Upper lobe of left lung (tissue), 6 donors: ENCODE measurements around the gene APOB. TPM values are rescaled to one million over a fixed set of nuclear protein-coding genes. Genes with fewer than 3 reads are reported as not detected.

Experiments used
- ATAC-seq, 2 donors: fragments of 200-7000 bp; cut with Tn5 transposase; one replicate each; pipeline ENCODE4 v1.9.1; 2022; ENCODE audit warnings: mild to moderate bottlenecking in 2 of 2, moderate library complexity in 2 of 2; ENCODE audit not compliant: low FRiP score in 2 of 2
- DNase-seq, 2 donors: peaks; one replicate each; pipeline ENCODE4 v3.0.0-alpha.2; 2019 to 2020
- H3K27ac ChIP-seq, 4 donors: fragments of 200-600 bp; sonication (generic); one replicate each; pipeline ENCODE4 v1.5.1; 2016 to 2019
- H3K27me3 ChIP-seq, 4 donors: fragments of 200-600 bp; sonication (generic); one replicate each; pipeline ENCODE4 v1.5.1; 2017 to 2019
- H3K36me3 ChIP-seq, 4 donors: fragments of 200-600 bp; sonication (generic); one replicate each; pipeline ENCODE4 v1.5.1; 2016 to 2019
- H3K4me1 ChIP-seq, 4 donors: fragments of 200-600 bp; sonication (generic); one replicate each; pipeline ENCODE4 v1.5.1; 2018 to 2019
- H3K4me3 ChIP-seq, 4 donors: fragments of 200-600 bp; sonication (generic); one replicate each; pipeline ENCODE4 v1.5.1; 2017 to 2019; ENCODE audit warnings: mild to moderate bottlenecking in 2 of 4, moderate library complexity in 1 of 4
- H3K9me3 ChIP-seq, 4 donors: fragments of 200-600 bp; sonication (generic); one replicate each; pipeline ENCODE4 v1.5.1; 2018 to 2019
- CTCF ChIP-seq, 6 experiments: fragments of 450-650 bp in 4 of 6; fragments of 200-600 bp in 2 of 6; sonication (generic) in 2 of 6; IDR thresholded peaks; one replicate each; pipeline ENCODE4 v1.5.1; 2016 to 2019; ENCODE audit warnings: antibody characterized with exemption in 6 of 6
- EP300 ChIP-seq, 4 donors: sonication (generic); formaldehyde crosslinking; IDR thresholded peaks; one replicate each; pipeline ENCODE4 v1.5.1; 2017; ENCODE audit warnings: antibody characterized with exemption in 4 of 4, control low read depth in 2 of 4
- POLR2A ChIP-seq, 4 donors: fragments of 450-650 bp; IDR thresholded peaks; one replicate each; pipeline ENCODE4 v1.5.1; 2016 to 2017; ENCODE audit warnings: antibody characterized with exemption in 4 of 4, mild to moderate bottlenecking in 2 of 4
- POLR2AphosphoS5 ChIP-seq, 2 donors: sonication (generic); formaldehyde crosslinking; IDR thresholded peaks; one replicate each; pipeline ENCODE4 v1.5.1; 2017; ENCODE audit warnings: antibody characterized with exemption in 2 of 2
- WGBS, 2 donors: methylation state at CpG; one replicate each; pipeline ENCODE4 v1.1.5; 2017 to 2018; 5-methylcytosine and 5-hydroxymethylcytosine counted together
- total RNA-seq, 6 donors: library from RNA; depleted of rRNA in 4 of 6; stranded (reverse); fragments of >200 nt in 4 of 6; gene quantifications; one replicate each; pipeline versions ENCODE4 v1.1.0 to v1.2.1, GENCODE V29; 2016 to 2021
- donor health status: DM: no; HTN: no; CAD: no; lungs with moderate emphysema.
- donor health status: DM: no; HTN: yes; CAD: no; lungs with severe emphysema.

The APOB gene
- total RNA-seq, 6 donors from 2014 or later, result under 0.01 to 2.1 (median 0.60) TPM

- DNase-seq, result no peak
- no peaks in the 10 kb centered on the region for H3K36me3 ChIP-seq
- ATAC-seq, result no peak
- peaks cover 0 to 16% (median 11%) of the 10 kb centered on the region in 4 donors for H3K4me1 ChIP-seq
- no peaks in the 10 kb centered on the region for H3K27me3 ChIP-seq
- WGBS, 2 donors, result 76 to 85% methylated on average over 3 of the region's 3 CpGs
- no peaks in the 10 kb centered on the region for H3K9me3 ChIP-seq
- no peak for TF ChIP-seq CTCF (IDR thresholded peaks at IDR 0.05)
- TF ChIP-seq EP300 (IDR thresholded peaks at IDR 0.05), result no peak
- TF ChIP-seq POLR2AphosphoS5 (IDR thresholded peaks at IDR 0.05), result no peak
- no peak for TF ChIP-seq POLR2A (IDR thresholded peaks at IDR 0.05)
- H3K4me3 ChIP-seq, result no peak overlapping the region
- no peak overlapping the region for H3K27ac ChIP-seq
Measured at GRCh38 chr2:21037671-21038108, 6.2 kb downstream of the APOB start.

- no peaks in the 10 kb centered on the region for H3K27me3 ChIP-seq
- H3K4me3 ChIP-seq, result no peak overlapping the region
- peaks cover 0 to 15% (median 11%) of the 10 kb centered on the region in 4 donors for H3K4me1 ChIP-seq
- WGBS, 2 donors, result 89% methylated on average over 15 of the region's 15 CpGs
- H3K36me3 ChIP-seq, result no peaks in the 10 kb centered on the region
- H3K27ac ChIP-seq, result no peak overlapping the region
- ATAC-seq (no peak), DNase-seq (no peak)
- no peaks in the 10 kb centered on the region for H3K9me3 ChIP-seq
- TF ChIP-seq CTCF (IDR thresholded peaks at IDR 0.05) (no peak), POLR2A (IDR thresholded peaks at IDR 0.05) (no peak)
Measured at GRCh38 chr2:21036708-21037670, 6.9 kb downstream of the APOB start.

GRCh38 chr2:21035974-21036707 lies 7.7 kb downstream of the APOB start:
- no peak overlapping the region for H3K27ac ChIP-seq
- no peaks in the 10 kb centered on the region for H3K36me3 ChIP-seq
- WGBS, 2 donors, result 86 to 95% methylated on average over 4 of the region's 4 CpGs
- TF ChIP-seq POLR2AphosphoS5 (IDR thresholded peaks at IDR 0.05), result no peak
- ATAC-seq (no peak), DNase-seq (no peak)
- no peak overlapping the region for H3K4me3 ChIP-seq
- H3K27me3 ChIP-seq, result no peaks in the 10 kb centered on the region
- H3K4me1 ChIP-seq, result peaks cover 0 to 15% (median 11%) of the 10 kb centered on the region in 4 donors
- H3K9me3 ChIP-seq, result no peaks in the 10 kb centered on the region

GRCh38 chr2:21035282-21035973 lies 8.4 kb downstream of the APOB start:
- ATAC-seq (no peak), DNase-seq (no peak)
- no peak for TF ChIP-seq POLR2AphosphoS5 (IDR thresholded peaks at IDR 0.05)
- TF ChIP-seq POLR2A (IDR thresholded peaks at IDR 0.05), result no peak
- no peak for TF ChIP-seq EP300 (IDR thresholded peaks at IDR 0.05)
- TF ChIP-seq CTCF (IDR thresholded peaks at IDR 0.05), result no peak
- Histone ChIP-seq H3K36me3 (no peaks in the 10 kb centered on the region), H3K4me3 (no peak overlapping the region), H3K4me1 (peaks cover 0 to 15% (median 11%) of the 10 kb centered on the region in 4 donors), H3K9me3 (no peaks in the 10 kb centered on the region), H3K27ac (no peak overlapping the region), H3K27me3 (no peaks in the 10 kb centered on the region)
- 82 to 84% methylated on average over 6 of the region's 6 CpGs for WGBS, 2 donors

GRCh38 chr2:21034972-21035279 lies 8.9 kb downstream of the APOB start:
- Histone ChIP-seq H3K27ac (no peak overlapping the region), H3K4me3 (no peak overlapping the region), H3K27me3 (no peaks in the 10 kb centered on the region), H3K9me3 (no peaks in the 10 kb centered on the region), H3K4me1 (peaks cover 0 to 15% (median 11%) of the 10 kb centered on the region in 4 donors), H3K36me3 (no peaks in the 10 kb centered on the region)
- DNase-seq (no peak), ATAC-seq (no peak)
- WGBS, 2 donors, result 90 to 94% methylated on average over 3 of the region's 3 CpGs
- TF ChIP-seq EP300 (IDR thresholded peaks at IDR 0.05) (no peak), POLR2AphosphoS5 (IDR thresholded peaks at IDR 0.05) (no peak), CTCF (IDR thresholded peaks at IDR 0.05) (no peak), POLR2A (IDR thresholded peaks at IDR 0.05) (no peak)
